Erythroblast (primary cell): ENCODE measurements around the gene NBPF3.
"Not testable (repeated sequence)": the region's sequence is repeated elsewhere in the genome, so short reads cannot be mapped to it uniquely, and the experiment has no call there.

ENCODE experiments used
- GATA1 ChIP-seq: IDR thresholded peaks from 2 replicates; pipeline ENCODE4 v1.6.1; 2011; ENCODE audit warnings: low read depth, mild to moderate bottlenecking, control low read depth, low read length, moderate library complexity
- POLR2A ChIP-seq: IDR thresholded peaks from 2 replicates; pipeline ENCODE4 v1.6.1; 2011; ENCODE audit warnings: mild to moderate bottlenecking, low read length

DNA sequence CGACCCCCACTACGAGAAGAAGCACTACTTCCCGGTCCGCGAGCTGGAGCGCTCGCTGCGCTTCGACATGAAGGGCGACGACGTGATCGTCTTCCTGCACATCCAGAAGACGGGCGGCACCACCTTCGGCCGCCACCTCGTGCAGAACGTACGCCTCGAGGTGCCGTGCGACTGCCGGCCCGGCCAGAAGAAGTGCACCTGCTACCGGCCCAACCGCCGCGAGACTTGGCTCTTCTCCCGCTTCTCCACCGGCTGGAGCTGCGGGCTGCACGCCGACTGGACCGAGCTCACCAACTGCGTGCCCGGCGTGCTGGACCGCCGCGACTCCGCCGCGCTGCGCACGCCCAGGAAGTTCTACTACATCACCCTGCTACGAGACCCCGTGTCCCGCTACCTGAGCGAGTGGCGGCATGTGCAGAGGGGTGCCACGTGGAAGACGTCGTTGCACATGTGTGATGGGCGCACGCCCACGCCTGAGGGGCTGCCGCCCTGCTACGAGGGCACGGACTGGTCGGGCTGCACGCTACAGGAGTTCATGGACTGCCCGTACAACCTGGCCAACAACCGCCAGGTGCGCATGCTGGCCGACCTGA, 11.4 kb upstream of the NBPF3 start:
- not testable (repeated sequence) for TF ChIP-seq POLR2A, GATA1
